Measurements from ENCODE around the gene CBX6.
"Not testable (repeated sequence)": the region's sequence is repeated elsewhere in the genome, so short reads cannot be mapped to it uniquely, and the experiment has no call there.

The CBX6 gene

GRCh38 chr22:38872172-38872830 is at the start of gene CBX6:
CBX6 (minus strand) TSS chr22:38872216; CDS start chr22:38872190, 26 bp downstream.
- DNase-seq = peak; percentile 95

- DNase-seq = no peak
These were observed 49.8 kb upstream of the CBX6 start for GRCh38 chr22:38921806-38922205.

GRCh38 chr22:38921120-38921519 is 49.1 kb upstream of the CBX6 start:
- no peak for DNase-seq

- no peak for DNase-seq
These were observed 47.7 kb upstream of the CBX6 start for GRCh38 chr22:38919631-38920190.

GRCh38 chr22:38911434-38911833 is 39.4 kb upstream of the CBX6 start:
- no peak for DNase-seq

- no peak for DNase-seq
These were observed 35.8 kb upstream of the CBX6 start for GRCh38 chr22:38907767-38908166.

GRCh38 chr22:38906052-38906451 is 34.0 kb upstream of the CBX6 start:
- no peak for DNase-seq

GRCh38 chr22:38904052-38904617 is 32.1 kb upstream of the CBX6 start:
- not testable (repeated sequence) for DNase-seq

GRCh38 chr22:38901111-38901641 is 29.2 kb upstream of the CBX6 start:
- DNase-seq = no peak

GRCh38 chr22:38900677-38901076 is 28.7 kb upstream of the CBX6 start:
- peak; percentile 5 for DNase-seq

- no peak for DNase-seq
These were observed 19.2 kb upstream of the CBX6 start for GRCh38 chr22:38891256-38891655.

- DNase-seq = no peak
These were observed 18.4 kb upstream of the CBX6 start for GRCh38 chr22:38890377-38890776.

GRCh38 chr22:38886333-38886732 is 14.3 kb upstream of the CBX6 start:
- DNase-seq = no peak

GRCh38 chr22:38882972-38883622 is 11.1 kb upstream of the CBX6 start:
- DNase-seq = no peak

- DNase-seq = no peak
These were observed 10.2 kb upstream of the CBX6 start for GRCh38 chr22:38881997-38882879.

GRCh38 chr22:38881464-38881871 is 9.5 kb upstream of the CBX6 start:
- DNase-seq = no peak

- no peak for DNase-seq
These were observed 7.9 kb upstream of the CBX6 start for GRCh38 chr22:38879961-38880360.

GRCh38 chr22:38879108-38879729 is 7.2 kb upstream of the CBX6 start:
- DNase-seq = no peak

- DNase-seq = no peak
These were observed 6.0 kb upstream of the CBX6 start for GRCh38 chr22:38878001-38878400.

GRCh38 chr22:38874529-38875222 is 2.7 kb upstream of the CBX6 start:
- no peak for DNase-seq
